ENCODE measurements around the gene FBLN5.

The FBLN5 gene

GRCh38 chr14:91963465-91963864 is 16.0 kb upstream of the FBLN5 start:
- DNase-seq (ENCODE audit: low read depth), result no peak
- H3K4me3 ChIP-seq (ENCODE audit: low read depth, low read length), result no peak overlapping the region
- no peak for TF ChIP-seq CTCF (IDR thresholded peaks at IDR 0.05; ENCODE audit: control insufficient read depth, extremely low read depth, insufficient read depth)

- DNase-seq (ENCODE audit: low read depth), result no peak
- no peak for TF ChIP-seq CTCF (IDR thresholded peaks at IDR 0.05; ENCODE audit: control insufficient read depth, extremely low read depth, insufficient read depth)
- no peak overlapping the region for H3K4me3 ChIP-seq (ENCODE audit: low read depth, low read length)
These were observed 14.1 kb upstream of the FBLN5 start for GRCh38 chr14:91961297-91962220.

- DNase-seq (ENCODE audit: low read depth), result no peak
- H3K4me3 ChIP-seq (ENCODE audit: low read depth, low read length), result no peak overlapping the region
- no peak for TF ChIP-seq CTCF (IDR thresholded peaks at IDR 0.05; ENCODE audit: control insufficient read depth, extremely low read depth, insufficient read depth)
These were observed 10.4 kb upstream of the FBLN5 start for GRCh38 chr14:91957876-91958313.

- no peak for DNase-seq (ENCODE audit: low read depth)
- no peak overlapping the region for H3K4me3 ChIP-seq (ENCODE audit: low read depth, low read length)
- no peak for TF ChIP-seq CTCF (IDR thresholded peaks at IDR 0.05; ENCODE audit: control insufficient read depth, extremely low read depth, insufficient read depth)
These were observed 9.1 kb upstream of the FBLN5 start for GRCh38 chr14:91956616-91957015.

- no peak for TF ChIP-seq CTCF (IDR thresholded peaks at IDR 0.05; ENCODE audit: control insufficient read depth, extremely low read depth, insufficient read depth)
- DNase-seq (ENCODE audit: low read depth), result no peak
- no peak overlapping the region for H3K4me3 ChIP-seq (ENCODE audit: low read depth, low read length)
These were observed 7.7 kb upstream of the FBLN5 start for GRCh38 chr14:91955168-91955567.

GRCh38 chr14:91953170-91953985 is 5.9 kb upstream of the FBLN5 start:
- no peak for TF ChIP-seq CTCF (IDR thresholded peaks at IDR 0.05; ENCODE audit: control insufficient read depth, extremely low read depth, insufficient read depth)
- H3K4me3 ChIP-seq (ENCODE audit: low read depth, low read length), result no peak overlapping the region
- no peak for DNase-seq (ENCODE audit: low read depth)

All from LNCaP clone FGC (cell line).